Liver (tissue), 3 donors: ENCODE data around the gene THAP7.

Experiments used
- GABPA ChIP-seq, 2 donors: IDR thresholded peaks in 1 of 2; conservative IDR thresholded peaks in 1 of 2; 2 replicates each; pipeline ENCODE4 v1.6.1; 2016; ENCODE audit warnings: antibody characterized with exemption in 2 of 2, mild to moderate bottlenecking in 1 of 2, moderate library complexity in 1 of 2
- JUND ChIP-seq, 2 donors: IDR thresholded peaks; 2 replicates each; pipeline ENCODE4 v1.6.1; 2016; ENCODE audit warnings: antibody characterized with exemption in 2 of 2
- RAD21 ChIP-seq, 2 donors: IDR thresholded peaks; 2 replicates each; pipeline ENCODE4 v1.6.1; 2016; ENCODE audit warnings: antibody characterized with exemption in 2 of 2, mild to moderate bottlenecking in 2 of 2
- TAF1 ChIP-seq: conservative IDR thresholded peaks from 2 replicates; pipeline ENCODE4 v1.6.1; 2016; ENCODE audit warnings: antibody characterized with exemption, mild to moderate bottlenecking
- TF ChIP-seq, protein P1 (sequence below): fragments of 150-350 bp; IDR thresholded peaks from 2 replicates; pipeline ENCODE4 v1.5.1; 2017; ENCODE audit warnings: improper control_type of control experiment, low read depth, low read length; ENCODE audit not compliant: missing input control
- TF ChIP-seq, protein P2 (sequence below): IDR thresholded peaks from 2 replicates; pipeline ENCODE4 v1.6.1; 2016; ENCODE audit warnings: antibody characterized with exemption
- TF ChIP-seq, protein P3 (sequence below): IDR thresholded peaks from 2 replicates; pipeline ENCODE4 v1.6.1; 2016; ENCODE audit warnings: antibody characterized with exemption, mild to moderate bottlenecking
- TF ChIP-seq, protein P4 (sequence below): IDR thresholded peaks from 2 replicates; pipeline ENCODE4 v1.6.1; 2016; ENCODE audit warnings: antibody characterized with exemption
- donor health status: healthy.
- donor health status: healthy.

DNA sequence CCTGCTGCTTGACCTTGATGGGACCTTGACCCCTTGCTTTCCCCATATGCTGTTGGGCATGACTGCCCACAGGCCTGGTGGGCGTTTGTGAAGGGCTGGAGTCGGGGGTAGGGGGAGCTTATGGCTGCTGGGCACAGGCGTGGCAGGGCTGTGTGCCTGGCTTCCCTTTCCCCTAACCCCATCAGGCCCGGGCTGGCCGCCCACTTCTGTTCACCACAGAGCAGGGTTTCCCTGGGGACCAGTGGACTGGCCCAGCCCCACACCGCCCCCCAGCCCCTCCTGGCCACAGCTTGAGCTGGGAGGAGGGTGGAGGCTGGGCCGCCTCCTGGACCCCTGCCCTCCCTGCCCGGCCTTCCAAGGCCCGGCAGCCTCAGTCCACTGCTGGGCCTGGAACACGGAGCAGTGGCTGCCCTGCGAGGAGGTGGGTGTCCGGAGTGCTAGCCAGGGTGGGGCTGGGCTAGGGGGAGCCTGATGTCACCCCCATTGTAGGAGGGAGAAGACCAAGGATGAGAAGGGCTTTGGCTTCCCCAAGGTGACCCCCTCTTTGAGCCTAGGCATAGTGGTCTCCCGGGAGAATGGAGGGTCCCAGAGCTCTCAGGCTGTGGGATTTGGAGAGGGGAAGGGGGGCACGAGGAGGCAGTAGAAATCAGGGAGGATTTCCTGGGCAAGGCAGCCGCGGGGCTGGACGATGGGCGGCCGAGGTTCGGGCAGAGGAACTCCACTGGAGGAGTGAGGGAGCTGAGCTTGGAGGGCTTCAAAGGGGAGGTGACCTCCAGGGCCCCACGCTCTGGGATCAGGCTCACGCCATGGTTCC is 34.8 kb downstream of the THAP7 start, which contains the start of gene AIFM3:
- TF ChIP-seq, protein P1, sequence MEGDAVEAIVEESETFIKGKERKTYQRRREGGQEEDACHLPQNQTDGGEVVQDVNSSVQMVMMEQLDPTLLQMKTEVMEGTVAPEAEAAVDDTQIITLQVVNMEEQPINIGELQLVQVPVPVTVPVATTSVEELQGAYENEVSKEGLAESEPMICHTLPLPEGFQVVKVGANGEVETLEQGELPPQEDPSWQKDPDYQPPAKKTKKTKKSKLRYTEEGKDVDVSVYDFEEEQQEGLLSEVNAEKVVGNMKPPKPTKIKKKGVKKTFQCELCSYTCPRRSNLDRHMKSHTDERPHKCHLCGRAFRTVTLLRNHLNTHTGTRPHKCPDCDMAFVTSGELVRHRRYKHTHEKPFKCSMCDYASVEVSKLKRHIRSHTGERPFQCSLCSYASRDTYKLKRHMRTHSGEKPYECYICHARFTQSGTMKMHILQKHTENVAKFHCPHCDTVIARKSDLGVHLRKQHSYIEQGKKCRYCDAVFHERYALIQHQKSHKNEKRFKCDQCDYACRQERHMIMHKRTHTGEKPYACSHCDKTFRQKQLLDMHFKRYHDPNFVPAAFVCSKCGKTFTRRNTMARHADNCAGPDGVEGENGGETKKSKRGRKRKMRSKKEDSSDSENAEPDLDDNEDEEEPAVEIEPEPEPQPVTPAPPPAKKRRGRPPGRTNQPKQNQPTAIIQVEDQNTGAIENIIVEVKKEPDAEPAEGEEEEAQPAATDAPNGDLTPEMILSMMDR: no peak
- TF ChIP-seq, protein P2, sequence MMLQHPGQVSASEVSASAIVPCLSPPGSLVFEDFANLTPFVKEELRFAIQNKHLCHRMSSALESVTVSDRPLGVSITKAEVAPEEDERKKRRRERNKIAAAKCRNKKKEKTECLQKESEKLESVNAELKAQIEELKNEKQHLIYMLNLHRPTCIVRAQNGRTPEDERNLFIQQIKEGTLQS: no peak
- TF ChIP-seq RAD21 (IDR thresholded peaks at IDR 0.05): no peak
- TF ChIP-seq, protein P3, sequence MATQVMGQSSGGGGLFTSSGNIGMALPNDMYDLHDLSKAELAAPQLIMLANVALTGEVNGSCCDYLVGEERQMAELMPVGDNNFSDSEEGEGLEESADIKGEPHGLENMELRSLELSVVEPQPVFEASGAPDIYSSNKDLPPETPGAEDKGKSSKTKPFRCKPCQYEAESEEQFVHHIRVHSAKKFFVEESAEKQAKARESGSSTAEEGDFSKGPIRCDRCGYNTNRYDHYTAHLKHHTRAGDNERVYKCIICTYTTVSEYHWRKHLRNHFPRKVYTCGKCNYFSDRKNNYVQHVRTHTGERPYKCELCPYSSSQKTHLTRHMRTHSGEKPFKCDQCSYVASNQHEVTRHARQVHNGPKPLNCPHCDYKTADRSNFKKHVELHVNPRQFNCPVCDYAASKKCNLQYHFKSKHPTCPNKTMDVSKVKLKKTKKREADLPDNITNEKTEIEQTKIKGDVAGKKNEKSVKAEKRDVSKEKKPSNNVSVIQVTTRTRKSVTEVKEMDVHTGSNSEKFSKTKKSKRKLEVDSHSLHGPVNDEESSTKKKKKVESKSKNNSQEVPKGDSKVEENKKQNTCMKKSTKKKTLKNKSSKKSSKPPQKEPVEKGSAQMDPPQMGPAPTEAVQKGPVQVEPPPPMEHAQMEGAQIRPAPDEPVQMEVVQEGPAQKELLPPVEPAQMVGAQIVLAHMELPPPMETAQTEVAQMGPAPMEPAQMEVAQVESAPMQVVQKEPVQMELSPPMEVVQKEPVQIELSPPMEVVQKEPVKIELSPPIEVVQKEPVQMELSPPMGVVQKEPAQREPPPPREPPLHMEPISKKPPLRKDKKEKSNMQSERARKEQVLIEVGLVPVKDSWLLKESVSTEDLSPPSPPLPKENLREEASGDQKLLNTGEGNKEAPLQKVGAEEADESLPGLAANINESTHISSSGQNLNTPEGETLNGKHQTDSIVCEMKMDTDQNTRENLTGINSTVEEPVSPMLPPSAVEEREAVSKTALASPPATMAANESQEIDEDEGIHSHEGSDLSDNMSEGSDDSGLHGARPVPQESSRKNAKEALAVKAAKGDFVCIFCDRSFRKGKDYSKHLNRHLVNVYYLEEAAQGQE: no peak
- TF ChIP-seq, protein P4, sequence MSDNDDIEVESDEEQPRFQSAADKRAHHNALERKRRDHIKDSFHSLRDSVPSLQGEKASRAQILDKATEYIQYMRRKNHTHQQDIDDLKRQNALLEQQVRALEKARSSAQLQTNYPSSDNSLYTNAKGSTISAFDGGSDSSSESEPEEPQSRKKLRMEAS: no peak
- TF ChIP-seq TAF1: no peak
- no peak for TF ChIP-seq GABPA (IDR thresholded peaks at IDR 0.05 in 1 of 2, conservative IDR thresholded peaks at IDR 0.05 in 1 of 2)
- no peak for TF ChIP-seq JUND (IDR thresholded peaks at IDR 0.05)
